ENCODE measurements around the gene MGRN1. TPM values are rescaled to one million over a fixed set of nuclear protein-coding genes. Genes with fewer than 3 reads are reported as not detected.
"Not testable (repeated sequence)": the region's sequence is repeated elsewhere in the genome, so short reads cannot be mapped to it uniquely, and the experiment has no call there.

The MGRN1 gene
- total and polyA plus RNA-seq, 2 experiments from 2014 or later: 14.0 to 26.4 TPM

- Histone ChIP-seq H3K79me2 (ENCODE audit: insufficient read depth) (peaks cover 48% of the 10 kb centered on the region), H3F3A (ENCODE audit: insufficient read depth) (no peaks in the 10 kb centered on the region), H3K27ac (peak within 1 kb of the TSS; percentile 89), H3K36me3 (ENCODE audit: low read depth) (no peaks in the 10 kb centered on the region), H3K9me3 (ENCODE audit: low read depth) (no peaks in the 10 kb centered on the region), H3K27me3 (replicated peaks; ENCODE audit: insufficient read depth) (no peaks in the 10 kb centered on the region), H2AFZ (peak within 1 kb of the TSS; percentile 98), H3K4me2 (ENCODE audit: unreplicated experiment) (peak within 1 kb of the TSS; percentile 97), H4K20me1 (ENCODE audit: insufficient read depth) (no peaks in the 10 kb centered on the region), H3K4me1 (ENCODE audit: insufficient read depth) (peaks cover 3% of the 10 kb centered on the region; the same call in 1 of the 2 replicates), H3K9ac (peak within 1 kb of the TSS; percentile 88), H3K4me3 (peak within 1 kb of the TSS; percentile 97), H3K9me2 (ENCODE audit: insufficient read depth) (no peaks in the 10 kb centered on the region)
- in situ Hi-C loops (cut with MboI): no loop called here
- TF ChIP-seq EZH2phosphoT487 (IDR thresholded peaks at IDR 0.05; ENCODE audit: insufficient read depth, low read depth) (no peak), EZH2 (IDR thresholded peaks at IDR 0.05; ENCODE audit: insufficient read depth, poor library complexity, severe bottlenecking) (no peak)
- 0 to 1% methylated on average over 49 to 62 of the region's 70 CpGs for WGBS, 2 experiments (ENCODE audit: low coverage in 1 of 2, low lambda C conversion rate in 2 of 2, missing lambda C conversion rate in 2 of 2)
- DNase-seq: peak; percentile 100
Measured at GRCh38 chr16:4734063-4734729, 109.6 kb downstream of the MGRN1 start, which contains the start of the genes ANKS3 and DNAAF8. Gene ANKS3 (minus strand): TSS chr16:4734271. CDS start chr16:4730149, 4,122 bp downstream. Gene DNAAF8 (plus strand): TSS chr16:4734537. CDS start chr16:4736515, 1,978 bp downstream.

- Histone ChIP-seq H3K36me3 (ENCODE audit: low read depth) (no peaks in the 10 kb centered on the region), H3K4me2 (ENCODE audit: unreplicated experiment) (peak overlapping the region; percentile 97), H3K9ac (peak overlapping the region; percentile 88), H3K27ac (peak overlapping the region; percentile 89), H3K79me2 (ENCODE audit: insufficient read depth) (peaks cover 40% of the 10 kb centered on the region), H3K9me3 (ENCODE audit: low read depth) (no peaks in the 10 kb centered on the region), H3K27me3 (replicated peaks; ENCODE audit: insufficient read depth) (no peaks in the 10 kb centered on the region), H3F3A (ENCODE audit: insufficient read depth) (no peaks in the 10 kb centered on the region), H3K4me3 (peak overlapping the region; percentile 97), H3K9me2 (ENCODE audit: insufficient read depth) (no peaks in the 10 kb centered on the region), H2AFZ (peak overlapping the region; percentile 98), H4K20me1 (ENCODE audit: insufficient read depth) (no peaks in the 10 kb centered on the region), H3K4me1 (ENCODE audit: insufficient read depth) (peaks cover 3% of the 10 kb centered on the region; the same call in 1 of the 2 replicates)
- peak; percentile 96 for DNase-seq
- in situ Hi-C loops (cut with MboI): no loop called here
- no peak for TF ChIP-seq EZH2phosphoT487 (IDR thresholded peaks at IDR 0.05; ENCODE audit: insufficient read depth, low read depth)
- TF ChIP-seq EZH2 (IDR thresholded peaks at IDR 0.05; ENCODE audit: insufficient read depth, poor library complexity, severe bottlenecking): no peak
- 7% methylated on average over 36 to 38 of the region's 38 CpGs for WGBS, 2 experiments (ENCODE audit: low coverage in 1 of 2, low lambda C conversion rate in 2 of 2, missing lambda C conversion rate in 2 of 2)
Measured at GRCh38 chr16:4734730-4735535, 110.3 kb downstream of the MGRN1 start.

GRCh38 chr16:4736546-4736945, 111.9 kb downstream of the MGRN1 start:
- 88 to 90% methylated on average over 4 of the region's 4 CpGs for WGBS, 2 experiments (ENCODE audit: low coverage in 1 of 2, low lambda C conversion rate in 2 of 2, missing lambda C conversion rate in 2 of 2)
- no peak overlapping the region for H3K9ac ChIP-seq
- no peak overlapping the region for H3K27ac ChIP-seq
- H3K4me2 ChIP-seq (ENCODE audit: unreplicated experiment): no peak overlapping the region
- peaks cover 3% of the 10 kb centered on the region; the same call in 1 of the 2 replicates for H3K4me1 ChIP-seq (ENCODE audit: insufficient read depth)
- H2AFZ ChIP-seq: no peak overlapping the region
- H3K79me2 ChIP-seq (ENCODE audit: insufficient read depth): peaks cover 24% of the 10 kb centered on the region
- in situ Hi-C loops (cut with MboI): no loop called here
- TF ChIP-seq EZH2phosphoT487 (IDR thresholded peaks at IDR 0.05; ENCODE audit: insufficient read depth, low read depth) (no peak), EZH2 (IDR thresholded peaks at IDR 0.05; ENCODE audit: insufficient read depth, poor library complexity, severe bottlenecking) (no peak)
- H3K36me3 ChIP-seq (ENCODE audit: low read depth): no peaks in the 10 kb centered on the region
- no peak overlapping the region for H3K4me3 ChIP-seq
- no peaks in the 10 kb centered on the region for H3K9me2 ChIP-seq (ENCODE audit: insufficient read depth)
- H3K27me3 ChIP-seq (replicated peaks; ENCODE audit: insufficient read depth): no peaks in the 10 kb centered on the region
- no peaks in the 10 kb centered on the region for H3F3A ChIP-seq (ENCODE audit: insufficient read depth)
- H3K9me3 ChIP-seq (ENCODE audit: low read depth): no peaks in the 10 kb centered on the region
- H4K20me1 ChIP-seq (ENCODE audit: insufficient read depth): no peaks in the 10 kb centered on the region
- DNase-seq: no peak

GRCh38 chr16:4737545-4737944, 112.9 kb downstream of the MGRN1 start:
- Histone ChIP-seq H3K36me3 (ENCODE audit: low read depth) (no peaks in the 10 kb centered on the region), H3K27me3 (replicated peaks; ENCODE audit: insufficient read depth) (no peaks in the 10 kb centered on the region), H2AFZ (no peak overlapping the region), H4K20me1 (ENCODE audit: insufficient read depth) (no peaks in the 10 kb centered on the region), H3K4me3 (no peak overlapping the region), H3K27ac (no peak overlapping the region), H3K4me1 (ENCODE audit: insufficient read depth) (peaks cover 3% of the 10 kb centered on the region; the same call in 1 of the 2 replicates), H3K4me2 (ENCODE audit: unreplicated experiment) (no peak overlapping the region), H3K9ac (no peak overlapping the region), H3K79me2 (ENCODE audit: insufficient read depth) (peaks cover 14% of the 10 kb centered on the region), H3K9me2 (ENCODE audit: insufficient read depth) (no peaks in the 10 kb centered on the region), H3F3A (ENCODE audit: insufficient read depth) (no peaks in the 10 kb centered on the region), H3K9me3 (ENCODE audit: low read depth) (no peaks in the 10 kb centered on the region)
- DNase-seq: no peak
- TF ChIP-seq EZH2 (IDR thresholded peaks at IDR 0.05; ENCODE audit: insufficient read depth, poor library complexity, severe bottlenecking) (no peak), EZH2phosphoT487 (IDR thresholded peaks at IDR 0.05; ENCODE audit: insufficient read depth, low read depth) (no peak)
- in situ Hi-C loops (cut with MboI): no loop called here
- 78 to 79% methylated on average over 15 of the region's 15 CpGs for WGBS, 2 experiments (ENCODE audit: low coverage in 1 of 2, low lambda C conversion rate in 2 of 2, missing lambda C conversion rate in 2 of 2)

GRCh38 chr16:4738370-4738769, 113.7 kb downstream of the MGRN1 start:
- in situ Hi-C loops (cut with MboI); H2AFZ ChIP-seq; H3K4me1 ChIP-seq (ENCODE audit: insufficient read depth); H3K27me3 ChIP-seq (replicated peaks; ENCODE audit: insufficient read depth); H3K36me3 ChIP-seq (ENCODE audit: low read depth); H3K9me2 ChIP-seq (ENCODE audit: insufficient read depth); H3K27ac ChIP-seq; DNase-seq; H3K79me2 ChIP-seq (ENCODE audit: insufficient read depth); H3K9me3 ChIP-seq (ENCODE audit: low read depth); H3K4me3 ChIP-seq; H3K4me2 ChIP-seq (ENCODE audit: unreplicated experiment); H3F3A ChIP-seq (ENCODE audit: insufficient read depth); H3K9ac ChIP-seq; H4K20me1 ChIP-seq (ENCODE audit: insufficient read depth): not testable (repeated sequence)
- WGBS, 2 experiments (ENCODE audit: low coverage in 1 of 2, low lambda C conversion rate in 2 of 2, missing lambda C conversion rate in 2 of 2): 54 to 68% methylated on average over 5 of the region's 5 CpGs

All from GM23248 (cell line).